ENCODE data around the gene BICRA.

DNA sequence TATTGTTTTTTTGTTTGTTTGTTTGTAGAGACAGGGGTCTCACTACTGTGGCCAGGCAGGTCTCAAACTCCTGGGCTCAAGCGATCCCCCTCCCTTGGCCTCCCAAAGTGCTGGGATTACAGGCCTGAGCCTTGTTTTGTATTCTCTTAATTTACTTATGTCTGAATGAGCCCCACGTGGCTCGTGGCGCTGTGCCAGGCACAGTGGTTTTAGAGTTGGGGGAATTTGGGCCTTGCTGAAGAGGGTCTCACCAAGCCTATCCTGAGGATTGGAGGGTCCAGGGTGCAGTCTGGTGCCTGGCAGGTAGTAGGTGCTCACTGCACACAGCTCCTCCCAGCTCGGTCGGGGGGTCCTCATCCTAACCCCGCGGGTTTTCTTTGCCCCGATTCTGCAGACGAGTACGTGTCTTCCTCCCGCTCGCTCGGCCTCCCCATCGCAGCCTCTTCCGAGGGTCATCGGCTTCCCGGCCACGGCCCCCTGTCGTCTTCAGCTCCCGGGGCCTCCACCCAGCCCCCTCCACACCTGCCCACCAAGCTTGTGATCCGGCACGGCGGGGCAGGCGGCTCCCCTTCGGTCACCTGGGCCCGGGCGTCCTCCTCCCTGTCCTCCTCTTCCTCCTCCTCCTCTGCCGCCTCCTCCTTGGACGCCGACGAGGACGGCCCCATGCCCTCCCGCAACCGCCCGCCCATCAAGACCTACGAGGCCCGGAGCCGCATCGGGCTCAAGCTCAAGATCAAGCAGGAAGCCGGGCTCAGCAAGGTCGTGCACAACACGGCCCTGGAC lies 92.2 kb downstream of the BICRA start:
- TF ChIP-seq ATF2 (IDR thresholded peaks at IDR 0.05; ENCODE audit: low read length) = no peak
- no peak for TF ChIP-seq RAD21 (IDR thresholded peaks at IDR 0.05 in 1 of 2, conservative IDR thresholded peaks at IDR 0.05 in 1 of 2; ENCODE audit: low read depth in 2 of 2, low read length in 2 of 2)
- TF ChIP-seq EP300 (IDR thresholded peaks at IDR 0.05; ENCODE audit: borderline replicate concordance in 1 of 2, low read depth in 2 of 2, low read length in 2 of 2) = no peak
- TF ChIP-seq, protein P1, sequence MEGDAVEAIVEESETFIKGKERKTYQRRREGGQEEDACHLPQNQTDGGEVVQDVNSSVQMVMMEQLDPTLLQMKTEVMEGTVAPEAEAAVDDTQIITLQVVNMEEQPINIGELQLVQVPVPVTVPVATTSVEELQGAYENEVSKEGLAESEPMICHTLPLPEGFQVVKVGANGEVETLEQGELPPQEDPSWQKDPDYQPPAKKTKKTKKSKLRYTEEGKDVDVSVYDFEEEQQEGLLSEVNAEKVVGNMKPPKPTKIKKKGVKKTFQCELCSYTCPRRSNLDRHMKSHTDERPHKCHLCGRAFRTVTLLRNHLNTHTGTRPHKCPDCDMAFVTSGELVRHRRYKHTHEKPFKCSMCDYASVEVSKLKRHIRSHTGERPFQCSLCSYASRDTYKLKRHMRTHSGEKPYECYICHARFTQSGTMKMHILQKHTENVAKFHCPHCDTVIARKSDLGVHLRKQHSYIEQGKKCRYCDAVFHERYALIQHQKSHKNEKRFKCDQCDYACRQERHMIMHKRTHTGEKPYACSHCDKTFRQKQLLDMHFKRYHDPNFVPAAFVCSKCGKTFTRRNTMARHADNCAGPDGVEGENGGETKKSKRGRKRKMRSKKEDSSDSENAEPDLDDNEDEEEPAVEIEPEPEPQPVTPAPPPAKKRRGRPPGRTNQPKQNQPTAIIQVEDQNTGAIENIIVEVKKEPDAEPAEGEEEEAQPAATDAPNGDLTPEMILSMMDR (IDR thresholded peaks at IDR 0.05; ENCODE audit: control extremely low read depth in 1 of 3, insufficient read depth in 1 of 3, low read depth in 1 of 3, low read length in 3 of 3) = no peak
- no peak for TF ChIP-seq POLR2A (IDR thresholded peaks at IDR 0.05; ENCODE audit: control extremely low read depth in 1 of 2, low read depth in 2 of 2, low read length in 2 of 2)
- no peak for TF ChIP-seq SUZ12 (IDR thresholded peaks at IDR 0.05; ENCODE audit: low read length)
- TF ChIP-seq, protein P2, sequence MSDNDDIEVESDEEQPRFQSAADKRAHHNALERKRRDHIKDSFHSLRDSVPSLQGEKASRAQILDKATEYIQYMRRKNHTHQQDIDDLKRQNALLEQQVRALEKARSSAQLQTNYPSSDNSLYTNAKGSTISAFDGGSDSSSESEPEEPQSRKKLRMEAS (IDR thresholded peaks at IDR 0.05) = no peak
- no peak for TF ChIP-seq POLR2AphosphoS5 (IDR thresholded peaks at IDR 0.05; ENCODE audit: low read depth, low read length)
- TF ChIP-seq GABPA (IDR thresholded peaks at IDR 0.05; ENCODE audit: borderline replicate concordance, insufficient read depth, low read length) = no peak
- TF ChIP-seq PHF8 (conservative IDR thresholded peaks at IDR 0.05; ENCODE audit: low read depth, low read length) = no peak

Data from H1 (cell line).